Measurements from ENCODE around the gene IL18. TPM values are rescaled to one million over a fixed set of nuclear protein-coding genes. Genes with fewer than 3 reads are reported as not detected.
A peak's percentile ranks its signal among the peaks of the same experiment; 100 is the strongest.

IL18 gene
- total and polyA plus RNA-seq, 9 of the 15 experiments (the other 6 are each of a cell fraction or from before 2014, with no cell fraction given): 4.1 to 10.0 (median 6.1) TPM

DNA sequence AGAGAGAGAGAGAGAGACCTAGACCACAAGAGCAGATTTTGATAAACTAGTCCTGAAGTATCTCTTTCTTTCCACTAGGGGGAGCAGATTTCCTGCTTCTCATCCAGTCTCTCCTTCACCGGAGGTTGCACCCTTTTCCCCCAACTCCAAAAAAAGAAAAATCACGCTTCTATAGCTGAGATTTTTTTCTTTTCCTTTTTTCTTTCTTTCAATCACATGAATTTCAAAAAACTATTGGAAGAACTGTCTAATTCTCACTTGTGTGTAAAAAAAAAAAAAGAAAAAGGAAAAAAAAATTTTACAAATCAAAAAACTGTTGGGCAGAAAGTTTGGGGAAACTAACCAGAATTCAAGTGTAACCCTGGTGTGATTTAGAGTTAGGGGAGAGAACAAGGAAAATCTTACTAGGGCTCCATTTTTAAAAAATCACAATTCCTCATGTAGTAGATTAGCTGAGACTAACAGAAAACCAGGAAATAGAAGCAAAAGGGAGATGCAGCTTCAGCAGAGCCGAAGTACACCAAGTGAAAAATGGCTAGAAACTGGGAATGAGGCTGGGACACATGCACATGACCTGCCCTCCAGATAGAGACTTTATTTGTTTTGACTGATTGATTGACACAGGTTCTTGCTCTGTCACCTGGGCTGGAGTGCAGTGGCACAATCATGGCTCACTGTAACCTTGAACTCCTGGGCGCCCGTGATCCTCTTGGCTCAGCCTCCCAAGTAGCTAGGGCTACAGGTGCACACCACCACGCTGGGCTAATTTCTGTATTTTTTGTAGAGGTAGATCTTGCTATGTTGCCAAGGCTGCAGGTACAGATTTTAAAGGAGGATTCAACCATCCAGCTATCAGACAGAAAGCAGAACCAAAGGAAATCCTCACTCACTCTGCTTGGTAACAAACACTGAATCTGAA is 50.1 kb downstream of the IL18 start:
- WGBS (ENCODE audit: insufficient coverage, low coverage, missing lambda C conversion rate): 60% methylated on average over 4 of the region's 6 CpGs
- no peaks in the 10 kb centered on the region for H4K20me1 ChIP-seq (replicated peaks; ENCODE audit: control insufficient read depth, insufficient read depth, low read length)
- in situ Hi-C loops (cut with MboI) (loop anchor here (10.0 kb wide), 1 partner anchor 171 kb away; no protein-coding TSS in a partner anchor), intact Hi-C loops (cut with micrococcal nuclease) (loop anchor here (1.0 to 2.0 kb wide), 3 partner anchors 62 to 167 kb away; partner anchors contain the start of gene BCO2)
- H3K9ac ChIP-seq (ENCODE audit: insufficient read depth in 1 of 2, low read depth in 2 of 2, low read length in 2 of 2): peak overlapping the region in 1 of 2 experiments; percentile 23; a peak in 1 of 4 replicates
- H3K36me3 ChIP-seq (ENCODE audit: control insufficient read depth, insufficient read depth, low read length): no peaks in the 10 kb centered on the region
- H3K9me3 ChIP-seq (replicated peaks; ENCODE audit: control insufficient read depth, insufficient read depth, low read depth, low read length): no peaks in the 10 kb centered on the region
- H2AFZ ChIP-seq (ENCODE audit: low read depth, low read length): no peak overlapping the region
- H3K4me3 ChIP-seq: no peak overlapping the region
- no TSS peak for BruUV-seq (replicated peaks)
- CTCF ChIA-PET (ENCODE audit: low intra/inter-chr PET ratio): interaction anchor here (0.7 to 1.9 kb wide), 4 partner anchors 61 to 1684 kb away, joined by 3 to 13 read pairs (median 4); partner anchors contain the start of gene BCO2
- FAIRE-seq (peak; percentile 69), ATAC-seq (peak; percentile 90), DNase-seq (ENCODE audit: extremely low read depth in 1 of 4, low spot score in 3 of 4) (peak; percentile 53 to 74 (median 66))
- no peaks in the 10 kb centered on the region for H3K27me3 ChIP-seq (ENCODE audit: control insufficient read depth in 2 of 2, insufficient read depth in 2 of 2, low read length in 2 of 2)
- no peak overlapping the region for H3K27ac ChIP-seq (ENCODE audit: extremely low read depth, low read depth, low read length)
- POLR2A ChIA-PET: no interaction called here
- H3K9me1 ChIP-seq (ENCODE audit: control insufficient read depth, insufficient read depth, low read length): no peaks in the 10 kb centered on the region
- H3K4me2 ChIP-seq (ENCODE audit: insufficient read depth, low read length): no peak overlapping the region
- no peaks in the 10 kb centered on the region for H3K79me2 ChIP-seq (ENCODE audit: control insufficient read depth, insufficient read depth, low read length)
- 0 out of 5 replicates have a peak, but pooled peaks cover 0 to 6% of the 10 kb centered on the region in 2 experiments for H3K4me1 ChIP-seq (replicated peaks in 1 of 2; ENCODE audit: control insufficient read depth in 2 of 2, insufficient read depth in 2 of 2, low read length in 2 of 2)
- TF ChIP-seq ZFP36 (IDR thresholded peaks at IDR 0.05; ENCODE audit: low read depth, low read length, partially characterized antibody) (no peak), PHF21A (IDR thresholded peaks at IDR 0.05; ENCODE audit: borderline replicate concordance, low read depth) (peak; percentile 66; the same call in 1 of the 2 replicates), MEF2A (IDR thresholded peaks at IDR 0.05; ENCODE audit: control insufficient read depth, low read depth, low read length) (0 out of 2 replicates have a peak, but pooled peaks have one; percentile 2), RCOR1 (IDR thresholded peaks at IDR 0.05; ENCODE audit: borderline replicate concordance in 1 of 2, low read depth in 2 of 2, low read length in 2 of 2) (0 out of 4 replicates have a peak, but pooled peaks of 1 of the 2 experiments have one; percentile 40), ZNF239 (CRISPR knock-in tag; IDR thresholded peaks at IDR 0.05) (no peak), SMC3 (conservative IDR thresholded peaks at IDR 0.05; ENCODE audit: insufficient read depth, low read depth, low read length) (peak; percentile 49; the same call in 1 of the 2 replicates), FOS (IDR thresholded peaks at IDR 0.05; ENCODE audit: extremely low read depth, insufficient read length) (no peak), KDM1A (IDR thresholded peaks at IDR 0.05) (peak in 1 of 2 experiments; percentile 61; a peak in 3 of 4 replicates), RAD21 (CRISPR knock-in tag; conservative IDR thresholded peaks at IDR 0.05 in 1 of 2, IDR thresholded peaks at IDR 0.05 in 1 of 2) (peak; percentile 46 to 67)
- TF ChIP-seq, protein P1, sequence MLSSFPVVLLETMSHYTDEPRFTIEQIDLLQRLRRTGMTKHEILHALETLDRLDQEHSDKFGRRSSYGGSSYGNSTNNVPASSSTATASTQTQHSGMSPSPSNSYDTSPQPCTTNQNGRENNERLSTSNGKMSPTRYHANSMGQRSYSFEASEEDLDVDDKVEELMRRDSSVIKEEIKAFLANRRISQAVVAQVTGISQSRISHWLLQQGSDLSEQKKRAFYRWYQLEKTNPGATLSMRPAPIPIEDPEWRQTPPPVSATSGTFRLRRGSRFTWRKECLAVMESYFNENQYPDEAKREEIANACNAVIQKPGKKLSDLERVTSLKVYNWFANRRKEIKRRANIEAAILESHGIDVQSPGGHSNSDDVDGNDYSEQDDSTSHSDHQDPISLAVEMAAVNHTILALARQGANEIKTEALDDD (IDR thresholded peaks at IDR 0.05): peak; percentile 36; the same call in 1 of the 2 replicates
- TF ChIP-seq, protein P2, sequence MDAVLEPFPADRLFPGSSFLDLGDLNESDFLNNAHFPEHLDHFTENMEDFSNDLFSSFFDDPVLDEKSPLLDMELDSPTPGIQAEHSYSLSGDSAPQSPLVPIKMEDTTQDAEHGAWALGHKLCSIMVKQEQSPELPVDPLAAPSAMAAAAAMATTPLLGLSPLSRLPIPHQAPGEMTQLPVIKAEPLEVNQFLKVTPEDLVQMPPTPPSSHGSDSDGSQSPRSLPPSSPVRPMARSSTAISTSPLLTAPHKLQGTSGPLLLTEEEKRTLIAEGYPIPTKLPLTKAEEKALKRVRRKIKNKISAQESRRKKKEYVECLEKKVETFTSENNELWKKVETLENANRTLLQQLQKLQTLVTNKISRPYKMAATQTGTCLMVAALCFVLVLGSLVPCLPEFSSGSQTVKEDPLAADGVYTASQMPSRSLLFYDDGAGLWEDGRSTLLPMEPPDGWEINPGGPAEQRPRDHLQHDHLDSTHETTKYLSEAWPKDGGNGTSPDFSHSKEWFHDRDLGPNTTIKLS (IDR thresholded peaks at IDR 0.05; ENCODE audit: borderline replicate concordance, low read depth): no peak
- TF ChIP-seq, protein P3, sequence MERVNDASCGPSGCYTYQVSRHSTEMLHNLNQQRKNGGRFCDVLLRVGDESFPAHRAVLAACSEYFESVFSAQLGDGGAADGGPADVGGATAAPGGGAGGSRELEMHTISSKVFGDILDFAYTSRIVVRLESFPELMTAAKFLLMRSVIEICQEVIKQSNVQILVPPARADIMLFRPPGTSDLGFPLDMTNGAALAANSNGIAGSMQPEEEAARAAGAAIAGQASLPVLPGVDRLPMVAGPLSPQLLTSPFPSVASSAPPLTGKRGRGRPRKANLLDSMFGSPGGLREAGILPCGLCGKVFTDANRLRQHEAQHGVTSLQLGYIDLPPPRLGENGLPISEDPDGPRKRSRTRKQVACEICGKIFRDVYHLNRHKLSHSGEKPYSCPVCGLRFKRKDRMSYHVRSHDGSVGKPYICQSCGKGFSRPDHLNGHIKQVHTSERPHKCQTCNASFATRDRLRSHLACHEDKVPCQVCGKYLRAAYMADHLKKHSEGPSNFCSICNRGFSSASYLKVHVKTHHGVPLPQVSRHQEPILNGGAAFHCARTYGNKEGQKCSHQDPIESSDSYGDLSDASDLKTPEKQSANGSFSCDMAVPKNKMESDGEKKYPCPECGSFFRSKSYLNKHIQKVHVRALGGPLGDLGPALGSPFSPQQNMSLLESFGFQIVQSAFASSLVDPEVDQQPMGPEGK (CRISPR knock-in tag; IDR thresholded peaks at IDR 0.05; ENCODE audit: borderline replicate concordance): no peak
- TF ChIP-seq, protein P4, sequence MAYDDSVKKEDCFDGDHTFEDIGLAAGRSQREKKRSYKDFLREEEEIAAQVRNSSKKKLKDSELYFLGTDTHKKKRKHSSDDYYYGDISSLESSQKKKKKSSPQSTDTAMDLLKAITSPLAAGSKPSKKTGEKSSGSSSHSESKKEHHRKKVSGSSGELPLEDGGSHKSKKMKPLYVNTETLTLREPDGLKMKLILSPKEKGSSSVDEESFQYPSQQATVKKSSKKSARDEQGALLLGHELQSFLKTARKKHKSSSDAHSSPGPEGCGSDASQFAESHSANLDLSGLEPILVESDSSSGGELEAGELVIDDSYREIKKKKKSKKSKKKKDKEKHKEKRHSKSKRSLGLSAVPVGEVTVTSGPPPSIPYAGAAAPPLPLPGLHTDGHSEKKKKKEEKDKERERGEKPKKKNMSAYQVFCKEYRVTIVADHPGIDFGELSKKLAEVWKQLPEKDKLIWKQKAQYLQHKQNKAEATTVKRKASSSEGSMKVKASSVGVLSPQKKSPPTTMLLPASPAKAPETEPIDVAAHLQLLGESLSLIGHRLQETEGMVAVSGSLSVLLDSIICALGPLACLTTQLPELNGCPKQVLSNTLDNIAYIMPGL (CRISPR knock-in tag; IDR thresholded peaks at IDR 0.05): no peak
